Measurements from ENCODE around the gene FAF1. TPM values are rescaled to one million over a fixed set of nuclear protein-coding genes. Genes with fewer than 3 reads are reported as not detected.

Gene FAF1
- total and polyA plus RNA-seq, 2 donors (not counting 3 experiments of a cell fraction or from before 2014, with no cell fraction given) = 9.0 to 57.6 TPM

DNA sequence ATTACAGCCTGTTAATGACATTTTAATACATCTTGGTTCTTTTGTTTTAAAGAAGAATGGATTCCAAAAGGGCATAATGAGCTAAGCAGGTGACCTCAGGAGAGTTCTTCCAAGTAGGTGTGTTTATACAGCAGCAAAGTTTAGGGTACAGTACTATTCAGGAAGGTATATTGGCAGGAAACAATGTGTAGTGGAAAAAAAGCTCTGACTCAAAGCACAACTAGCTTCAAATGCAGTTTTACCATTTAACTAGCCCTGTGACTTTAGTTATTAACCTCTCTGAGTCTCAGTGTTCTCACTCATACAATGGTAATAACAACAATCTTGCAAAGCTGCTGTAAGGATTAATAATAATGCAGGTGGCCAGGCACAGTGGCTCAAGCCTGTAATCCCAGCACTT is 29.9 kb downstream of the FAF1 start:
- dilution Hi-C loops (cut with MboI; ENCODE audit: extremely low pct_ligation_motif_present, low sequenced_read_pairs) = no loop called here
- POLR2A ChIA-PET = no interaction called here
- CTCF ChIA-PET = interaction anchor here (0.6 to 2.5 kb wide), 50 partner anchors 8 to 605 kb away, joined by 3 to 100 read pairs (median 6); partner anchors contain the start of genes CDKN2C and FAF1

More for the DNA sequence above, 29.9 kb downstream of the FAF1 start:
- Histone ChIP-seq H3K27ac (ENCODE audit: insufficient read depth, low read depth, low read length) (no peak overlapping the region), H3K4me2 (ENCODE audit: insufficient read depth, low read length) (no peak overlapping the region), H3K36me3 (ENCODE audit: control insufficient read depth in 2 of 2, extremely low read depth in 1 of 2, insufficient read depth in 2 of 2, low read length in 2 of 2) (no peaks in the 10 kb centered on the region), H3K4me1 (ENCODE audit: control insufficient read depth, extremely low read depth, insufficient read depth, low read length) (no peaks in the 10 kb centered on the region), H3K4me3 (replicated peaks in 1 of 3; ENCODE audit: insufficient read depth in 1 of 3, low read depth in 1 of 3, low read length in 3 of 3) (no peak overlapping the region), H3K79me2 (ENCODE audit: control insufficient read depth, insufficient read depth, low read length) (peaks cover 43% of the 10 kb centered on the region), H3K9me3 (replicated peaks; ENCODE audit: control insufficient read depth, insufficient read depth, low read length) (no peaks in the 10 kb centered on the region), H2AFZ (ENCODE audit: low read depth, low read length) (no peak overlapping the region), H3K9ac (replicated peaks; ENCODE audit: extremely low read depth, insufficient read depth, low read length) (no peak overlapping the region), H3K9me1 (replicated peaks; ENCODE audit: control insufficient read depth, extremely low read depth, insufficient read depth, low read length) (no peaks in the 10 kb centered on the region), H4K20me1 (replicated peaks; ENCODE audit: control insufficient read depth, extremely low read depth, insufficient read depth, low read length) (no peaks in the 10 kb centered on the region), H3K27me3 (ENCODE audit: control insufficient read depth in 2 of 2, insufficient read depth in 2 of 2, low read length in 2 of 2) (no peaks in the 10 kb centered on the region)
- intact Hi-C loops (cut with micrococcal nuclease) = no loop called here
- BruUV-seq (replicated peaks) = no TSS peak
- FAIRE-seq (peak; percentile 12), DNase-seq (ENCODE audit: low read depth, low spot score) (peak; percentile 46)
- TF ChIP-seq GATA2 (IDR thresholded peaks at IDR 0.05; ENCODE audit: insufficient read depth, insufficient read length, low read depth, low read length) (no peak), JUN (IDR thresholded peaks at IDR 0.05; ENCODE audit: borderline replicate concordance, insufficient read depth, insufficient read length, low read depth) (no peak), POLR2AphosphoS5 (IDR thresholded peaks at IDR 0.05; ENCODE audit: insufficient read depth, low read depth, low read length) (no peak), FOS (IDR thresholded peaks at IDR 0.05; ENCODE audit: borderline replicate concordance, insufficient read depth, low read length) (no peak), EZH2 (IDR thresholded peaks at IDR 0.05; ENCODE audit: borderline replicate concordance, low read depth, low read length, severe bottlenecking) (no peak), POLR2A (IDR thresholded peaks at IDR 0.05; ENCODE audit: low read depth, low read length) (no peak), MYC (IDR thresholded peaks at IDR 0.05; ENCODE audit: low read depth, low read length) (no peak)
- TF ChIP-seq, protein P1, sequence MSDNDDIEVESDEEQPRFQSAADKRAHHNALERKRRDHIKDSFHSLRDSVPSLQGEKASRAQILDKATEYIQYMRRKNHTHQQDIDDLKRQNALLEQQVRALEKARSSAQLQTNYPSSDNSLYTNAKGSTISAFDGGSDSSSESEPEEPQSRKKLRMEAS (IDR thresholded peaks at IDR 0.05; ENCODE audit: insufficient read depth, insufficient read length) = no peak
- TF ChIP-seq, protein P2, sequence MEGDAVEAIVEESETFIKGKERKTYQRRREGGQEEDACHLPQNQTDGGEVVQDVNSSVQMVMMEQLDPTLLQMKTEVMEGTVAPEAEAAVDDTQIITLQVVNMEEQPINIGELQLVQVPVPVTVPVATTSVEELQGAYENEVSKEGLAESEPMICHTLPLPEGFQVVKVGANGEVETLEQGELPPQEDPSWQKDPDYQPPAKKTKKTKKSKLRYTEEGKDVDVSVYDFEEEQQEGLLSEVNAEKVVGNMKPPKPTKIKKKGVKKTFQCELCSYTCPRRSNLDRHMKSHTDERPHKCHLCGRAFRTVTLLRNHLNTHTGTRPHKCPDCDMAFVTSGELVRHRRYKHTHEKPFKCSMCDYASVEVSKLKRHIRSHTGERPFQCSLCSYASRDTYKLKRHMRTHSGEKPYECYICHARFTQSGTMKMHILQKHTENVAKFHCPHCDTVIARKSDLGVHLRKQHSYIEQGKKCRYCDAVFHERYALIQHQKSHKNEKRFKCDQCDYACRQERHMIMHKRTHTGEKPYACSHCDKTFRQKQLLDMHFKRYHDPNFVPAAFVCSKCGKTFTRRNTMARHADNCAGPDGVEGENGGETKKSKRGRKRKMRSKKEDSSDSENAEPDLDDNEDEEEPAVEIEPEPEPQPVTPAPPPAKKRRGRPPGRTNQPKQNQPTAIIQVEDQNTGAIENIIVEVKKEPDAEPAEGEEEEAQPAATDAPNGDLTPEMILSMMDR (IDR thresholded peaks at IDR 0.05; ENCODE audit: extremely low read depth in 1 of 2, insufficient read depth in 1 of 2, low read depth in 1 of 2, low read length in 2 of 2) = no peak
